Iris pigment epithelial cell (primary cell): ENCODE results near the gene GNG7.
"Not testable (repeated sequence)": the region's sequence is repeated elsewhere in the genome, so short reads cannot be mapped to it uniquely, and the experiment has no call there.

ENCODE experiments used
- DNase-seq: peaks from one replicate; pipeline ENCODE4 v3.0.0-alpha.2; 2011; ENCODE audit warnings: low read depth

The GNG7 gene

DNA sequence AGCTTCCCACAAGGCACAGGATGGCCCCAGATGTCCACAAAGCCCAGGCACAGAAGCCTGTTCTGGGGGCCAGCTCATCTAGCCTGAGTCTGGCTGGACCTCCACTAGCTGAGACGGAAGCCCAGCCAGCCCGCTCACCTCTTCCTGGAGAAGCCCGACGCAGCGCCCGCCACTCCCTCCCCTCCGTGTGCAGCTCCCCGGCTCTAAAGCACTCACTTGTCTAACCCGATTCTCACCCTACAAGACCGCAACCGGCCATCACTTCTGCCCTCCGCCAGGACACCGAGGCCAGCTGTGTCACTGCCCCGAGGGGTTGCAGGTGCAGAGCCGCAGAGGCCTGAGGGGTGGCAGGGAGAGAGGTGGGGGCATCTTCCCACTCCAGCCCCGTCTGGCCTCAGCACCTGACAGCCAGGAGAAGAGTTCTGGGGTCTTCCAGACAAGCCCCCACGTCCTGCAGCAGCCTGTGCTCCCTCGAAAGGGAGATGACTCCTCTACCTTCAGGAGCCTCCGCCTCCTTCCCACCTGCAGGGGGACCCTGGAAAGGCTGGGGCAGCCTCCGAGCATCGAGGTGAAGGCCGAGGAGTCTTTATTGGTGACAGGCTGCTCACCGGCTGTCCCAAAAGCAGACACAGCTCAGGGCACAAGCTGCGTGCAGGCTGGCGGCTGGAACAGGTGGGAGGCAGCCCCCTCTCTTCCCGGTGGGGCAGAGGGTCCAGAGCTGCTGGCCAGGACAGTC is 24.6 kb upstream of the GNG7 start:
- DNase-seq, result no peak

DNA sequence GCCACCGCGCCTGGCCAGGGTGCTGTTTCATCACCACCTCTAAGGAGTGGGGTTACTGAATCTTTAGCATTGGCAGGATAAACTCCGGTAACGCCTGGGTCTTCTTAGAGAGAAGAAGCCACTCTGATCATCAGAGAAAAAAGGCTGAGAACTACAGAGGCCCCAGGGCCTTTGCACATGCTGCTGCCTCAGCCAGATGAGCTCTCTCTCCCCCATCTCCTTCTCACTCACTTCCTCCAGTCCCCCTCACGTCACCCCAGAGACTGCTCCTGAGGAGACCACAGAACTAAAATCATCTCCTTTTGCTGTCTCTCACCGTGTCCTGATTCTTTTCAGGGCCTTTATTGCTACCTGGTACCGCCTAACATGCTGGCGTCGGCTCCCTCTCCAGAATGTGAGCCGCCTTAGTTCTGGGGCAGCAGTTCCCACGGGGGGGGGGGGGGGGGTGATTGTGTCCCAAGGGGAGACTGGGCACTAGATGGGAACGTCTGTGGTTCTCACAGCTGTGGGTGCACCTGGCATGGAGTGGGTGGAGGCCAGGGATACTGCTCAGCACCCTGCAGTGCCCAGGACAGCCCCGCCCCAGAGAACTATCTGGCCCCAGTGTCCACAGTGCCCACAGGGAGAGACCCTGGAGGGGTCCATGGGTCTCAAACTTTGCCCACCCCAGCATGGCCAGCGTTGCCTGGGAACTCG is 23.8 kb upstream of the GNG7 start:
- DNase-seq, result no peak

DNA sequence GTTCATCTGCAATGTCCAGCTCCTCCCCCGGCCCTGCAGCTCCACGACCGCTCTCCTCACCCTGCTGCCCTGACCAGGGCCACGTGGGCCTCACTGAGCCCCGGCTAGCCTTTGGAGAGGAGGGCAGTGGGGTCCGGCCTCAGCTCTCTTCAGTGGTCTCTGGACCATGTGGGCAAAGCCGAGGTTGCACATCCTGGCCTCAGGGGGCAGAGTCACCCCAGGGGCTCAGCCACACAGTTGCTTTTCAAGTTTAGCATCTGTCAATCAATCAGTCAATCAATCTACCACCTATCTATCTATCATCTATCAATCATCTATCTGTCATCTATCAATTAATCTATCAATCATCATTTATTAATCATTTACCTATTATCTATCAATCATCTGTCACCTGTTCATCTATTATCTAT is 21.7 kb upstream of the GNG7 start:
- DNase-seq, result no peak

DNA sequence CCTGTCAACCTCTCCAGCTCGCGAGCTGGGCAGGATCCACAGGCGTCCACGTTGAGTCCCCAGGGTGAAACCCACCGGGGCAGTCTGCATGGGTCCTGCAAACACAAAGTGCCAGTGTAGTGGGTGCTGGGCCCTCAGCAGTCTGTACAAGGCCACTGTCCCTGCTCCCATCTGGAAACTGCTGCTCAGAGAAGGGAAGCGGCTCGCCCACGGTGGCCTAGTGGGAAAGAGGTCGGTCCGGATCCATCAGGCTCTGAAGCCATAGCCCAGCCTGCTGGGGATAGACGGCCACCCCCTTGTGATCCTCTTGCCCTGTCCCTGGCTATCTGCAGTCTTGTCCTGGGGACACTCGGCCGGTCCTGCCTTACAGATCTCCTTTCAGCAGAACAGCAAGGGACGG is 21.3 kb upstream of the GNG7 start:
- no peak for DNase-seq

DNA sequence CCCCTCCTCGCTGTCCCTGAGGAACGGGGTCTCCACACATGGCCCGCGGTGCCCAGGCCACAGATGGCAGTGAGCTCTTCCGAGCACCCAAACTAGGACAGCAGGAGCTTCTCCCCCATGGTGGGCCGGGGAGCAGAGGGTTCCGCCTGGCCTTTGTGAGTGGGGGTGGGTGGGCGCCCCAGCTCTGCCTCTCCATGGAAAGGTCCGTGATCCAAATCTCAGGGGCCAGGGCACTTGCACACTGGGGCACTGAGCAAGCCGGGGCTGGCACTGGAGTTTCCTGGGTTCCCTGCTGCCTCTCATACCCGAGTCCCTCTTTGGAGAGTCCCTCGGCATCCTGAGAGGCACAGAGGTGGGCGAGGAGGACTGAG is 20.8 kb upstream of the GNG7 start:
- no peak for DNase-seq

DNA sequence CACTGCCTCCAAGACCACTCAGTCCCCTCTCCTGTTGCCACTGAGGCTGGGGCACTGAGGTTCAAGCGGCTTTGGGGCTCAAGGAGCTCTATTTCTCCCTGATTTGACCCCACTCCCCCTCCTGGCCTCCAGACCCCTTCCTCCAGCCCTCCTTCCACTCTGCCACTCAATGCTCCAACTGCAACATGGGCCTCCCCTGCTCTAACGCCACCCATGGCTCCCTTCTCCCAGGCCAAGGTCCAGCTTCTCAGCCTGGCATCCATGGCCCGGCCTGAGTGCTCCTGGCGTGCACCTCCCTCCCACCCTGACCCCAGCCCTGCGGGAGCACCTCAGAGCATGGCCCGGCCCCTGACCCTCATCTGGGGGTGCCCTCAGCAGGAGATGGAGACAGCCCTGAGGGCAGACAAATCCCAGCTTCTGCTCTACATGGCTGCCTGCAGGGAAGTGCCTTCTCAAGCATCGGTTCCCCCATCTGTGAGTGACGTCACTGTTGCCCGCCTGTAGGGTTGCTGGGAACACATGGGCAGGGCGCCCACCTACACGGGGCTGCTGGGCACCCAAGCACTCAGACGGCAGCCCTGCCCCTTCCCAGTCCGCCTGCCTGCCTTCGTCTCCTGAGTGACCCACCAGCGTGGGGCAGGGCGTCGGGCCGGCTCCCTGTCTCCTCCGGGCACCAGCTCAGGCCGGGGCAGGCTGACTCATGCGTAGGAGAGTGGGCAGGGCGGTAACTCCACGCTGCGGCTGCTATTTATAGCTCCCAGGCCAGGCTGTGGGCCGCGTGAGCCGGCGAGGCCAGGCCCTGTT is 20.2 kb upstream of the GNG7 start:
- DNase-seq, result peak; percentile 69

DNA sequence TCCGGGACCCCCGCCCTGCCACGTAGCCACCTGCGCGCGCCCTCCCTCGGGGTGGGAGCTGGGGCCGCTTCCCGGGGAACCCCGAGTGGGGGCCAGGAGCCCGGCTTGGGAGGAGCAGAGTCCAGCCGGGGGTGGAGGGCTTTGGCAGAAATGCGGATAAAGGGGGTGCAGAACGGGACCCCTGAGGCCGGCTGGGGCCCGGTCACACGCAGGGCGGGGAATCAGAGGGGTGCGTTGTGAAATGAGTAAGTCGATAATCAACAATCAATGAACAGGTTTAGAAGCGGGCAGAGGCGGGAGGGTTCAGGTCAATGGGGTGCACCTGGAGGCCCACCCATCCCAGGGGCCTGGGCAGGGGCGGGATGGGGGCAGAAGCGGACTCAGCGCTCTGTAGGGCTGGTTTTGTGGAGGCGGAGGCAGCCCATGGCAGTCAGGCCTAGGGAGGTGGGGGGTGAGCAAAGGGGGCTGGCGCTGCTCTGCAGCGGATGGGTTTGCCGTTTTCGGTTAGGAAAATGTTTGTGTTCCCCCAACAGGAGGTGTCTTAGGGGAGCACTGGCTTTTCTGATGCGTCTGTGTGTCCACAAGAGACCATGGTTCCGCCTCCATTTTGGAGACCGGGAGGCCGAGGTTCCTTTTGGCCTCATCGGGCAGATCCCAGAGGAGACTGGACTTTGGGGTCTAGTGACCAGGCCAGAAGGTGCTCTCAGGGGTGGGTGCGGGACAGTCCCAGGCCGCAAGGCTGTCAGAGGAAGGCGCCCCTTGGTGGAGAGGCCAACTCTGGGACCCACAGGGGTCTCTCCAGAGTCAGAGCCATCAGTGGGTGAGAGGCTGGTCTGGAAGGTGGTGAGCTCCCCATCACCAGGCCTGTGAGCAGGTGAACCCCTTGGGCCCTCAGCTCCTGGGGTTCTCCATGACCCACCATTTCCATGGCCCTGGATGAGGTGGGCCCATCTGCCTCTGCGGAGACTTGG is 19.4 kb upstream of the GNG7 start:
- DNase-seq, result no peak

DNA sequence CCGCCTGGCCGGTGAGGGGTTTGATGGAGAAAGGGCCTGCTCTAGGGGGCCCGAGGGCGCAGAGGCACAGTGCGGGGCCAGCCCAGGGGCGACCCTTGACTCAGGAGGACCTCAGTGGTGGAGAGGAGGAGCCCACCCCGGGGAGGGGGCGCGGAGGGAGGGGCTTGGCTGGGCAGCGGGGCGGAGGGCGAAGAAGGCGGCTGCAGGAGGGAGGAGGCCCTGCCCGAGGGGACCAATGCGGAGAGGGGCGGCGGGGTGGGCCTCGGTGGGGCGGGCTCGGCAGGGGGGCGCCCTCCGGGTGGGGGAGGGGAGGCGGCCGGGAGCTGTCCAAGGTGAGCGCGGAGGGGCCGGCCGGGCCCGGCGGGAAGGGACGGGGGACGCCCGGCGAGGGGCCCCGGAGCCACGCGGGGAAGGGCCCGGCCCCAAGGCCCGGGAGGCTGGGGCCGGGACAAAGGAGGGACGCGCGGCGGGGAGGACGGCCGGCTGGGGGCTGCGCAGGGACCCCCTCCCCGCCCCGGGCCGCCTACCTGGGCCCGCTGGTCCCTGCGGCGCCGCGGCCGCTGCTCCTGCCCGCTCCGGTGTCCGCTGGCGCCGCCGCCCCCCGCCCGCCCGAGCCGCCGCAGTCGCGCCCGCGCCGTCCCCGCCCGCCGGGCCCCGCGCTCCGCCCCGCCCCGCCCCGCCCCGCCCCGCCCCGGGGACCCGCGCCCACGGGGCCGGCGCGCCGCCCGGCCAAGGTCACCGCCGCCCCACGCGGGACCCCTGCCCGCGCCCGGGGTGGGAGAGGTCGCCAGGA is 18.5 kb upstream of the GNG7 start, which contains the start of gene DIRAS1:
Gene DIRAS1 (minus strand): TSS at position 596 of the 793 bp plus-strand sequence. CDS start 3,566 bp downstream, outside the sequence.
- DNase-seq, result no peak

DNA sequence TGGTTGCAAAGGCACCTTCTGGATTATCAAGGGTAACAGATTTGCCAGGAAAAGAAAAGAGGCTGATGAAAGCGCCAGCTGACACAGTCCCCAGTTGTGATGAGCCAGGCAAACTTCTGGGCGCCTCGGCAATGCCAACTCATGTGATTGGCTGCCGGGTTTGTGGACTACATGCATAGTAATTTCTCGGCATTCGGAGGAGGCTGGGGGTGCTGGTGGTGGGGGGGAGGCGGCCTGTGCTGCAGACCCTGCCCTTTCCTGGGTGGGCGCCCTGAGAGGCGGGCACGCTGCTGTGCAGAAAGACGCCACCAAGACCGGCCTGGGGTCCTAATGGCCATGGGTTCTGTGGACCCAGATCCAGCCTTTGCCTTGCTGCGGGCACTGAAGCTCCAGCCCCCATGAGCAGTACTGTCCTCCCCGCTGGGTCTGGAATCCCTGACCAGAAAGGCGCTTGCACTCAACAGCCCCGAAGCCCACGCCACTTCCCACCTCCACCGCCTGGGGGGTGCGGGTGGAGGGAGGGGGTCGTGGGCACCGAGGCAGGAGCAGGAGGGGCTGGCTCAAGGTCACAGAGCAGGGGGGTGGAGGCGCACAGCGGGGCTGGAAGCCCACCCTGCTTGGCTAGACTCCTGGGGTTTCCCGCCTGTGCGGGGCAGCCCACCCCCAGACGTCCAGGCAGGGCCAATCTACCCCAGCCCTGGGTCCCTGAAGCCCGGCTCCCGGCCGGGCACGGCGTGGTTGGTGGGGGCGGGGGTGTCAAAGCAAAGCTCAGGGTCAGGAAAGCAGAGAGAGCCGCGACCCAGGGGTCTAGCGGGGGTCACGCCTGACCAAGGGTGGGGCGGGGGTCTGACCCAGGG is 17.7 kb upstream of the GNG7 start:
- peak; percentile 8 for DNase-seq

DNA sequence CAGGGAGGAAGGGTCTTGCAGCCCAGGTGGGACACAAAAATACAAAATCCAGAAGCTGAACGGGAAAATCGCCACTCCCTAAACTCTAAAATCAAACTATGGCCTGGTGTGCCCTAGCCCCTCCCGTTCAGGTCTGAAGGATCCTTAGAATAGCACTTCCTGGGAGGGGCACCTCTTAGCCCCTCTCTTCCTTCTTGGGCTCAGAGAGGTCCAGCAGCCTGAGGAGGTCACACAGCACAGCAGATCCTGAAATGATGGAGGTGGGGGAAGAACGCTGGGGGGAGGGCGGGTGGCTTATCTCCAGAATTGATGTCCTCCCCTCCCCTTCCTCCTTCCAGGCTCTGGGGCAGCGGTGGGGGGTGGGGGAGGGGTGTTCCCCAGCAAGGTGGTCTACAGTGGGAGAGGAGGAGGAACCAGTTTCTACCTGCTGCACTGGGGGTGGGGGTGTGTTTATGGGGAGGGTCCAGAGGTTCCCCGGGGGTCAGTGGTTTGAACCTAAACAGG is 16.8 kb upstream of the GNG7 start:
- DNase-seq, result no peak

DNA sequence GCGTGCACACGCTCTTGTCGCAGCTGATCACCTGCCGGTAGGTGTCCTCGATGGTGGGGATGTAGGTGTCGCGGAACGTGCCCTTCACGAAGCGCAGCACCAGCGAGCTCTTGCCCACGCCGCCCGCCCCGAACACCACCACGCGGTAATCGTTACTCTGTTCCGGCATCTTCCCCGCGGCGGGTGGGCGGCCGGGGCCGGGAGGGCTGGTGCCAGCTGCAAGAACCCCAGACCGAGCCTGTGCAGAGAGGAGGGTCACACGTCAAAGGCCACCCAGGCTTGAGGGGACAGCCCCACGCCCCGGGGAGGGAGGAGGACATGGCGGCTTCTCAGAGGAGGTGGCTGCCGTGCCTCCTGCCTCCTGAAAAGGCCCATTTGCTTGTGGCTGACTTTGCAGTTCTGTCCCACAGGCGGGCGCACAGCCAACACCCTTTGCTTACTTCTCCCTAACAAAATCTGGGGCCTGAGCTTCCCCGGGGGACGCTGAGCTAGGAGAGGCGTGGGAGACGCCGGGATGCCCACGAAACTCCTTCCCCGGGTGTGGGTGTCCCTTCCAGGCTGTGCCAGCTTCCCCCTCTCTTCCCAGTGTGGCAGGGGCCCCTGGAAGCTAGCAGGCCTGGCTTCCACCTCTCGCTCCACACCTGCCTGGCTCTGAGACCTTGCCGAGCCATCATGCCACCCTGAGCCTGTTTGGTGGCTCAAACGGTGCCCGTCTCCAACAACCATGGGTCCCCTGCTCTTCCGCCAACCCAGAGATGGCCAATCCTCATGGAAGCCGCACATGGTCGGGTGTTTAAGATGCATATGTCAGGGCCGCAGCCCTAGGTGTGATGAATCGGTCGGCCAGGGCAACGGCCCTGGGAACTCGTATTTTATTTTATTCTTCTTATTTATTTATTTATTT is 15.4 kb upstream of the GNG7 start:
- DNase-seq, result no peak

DNA sequence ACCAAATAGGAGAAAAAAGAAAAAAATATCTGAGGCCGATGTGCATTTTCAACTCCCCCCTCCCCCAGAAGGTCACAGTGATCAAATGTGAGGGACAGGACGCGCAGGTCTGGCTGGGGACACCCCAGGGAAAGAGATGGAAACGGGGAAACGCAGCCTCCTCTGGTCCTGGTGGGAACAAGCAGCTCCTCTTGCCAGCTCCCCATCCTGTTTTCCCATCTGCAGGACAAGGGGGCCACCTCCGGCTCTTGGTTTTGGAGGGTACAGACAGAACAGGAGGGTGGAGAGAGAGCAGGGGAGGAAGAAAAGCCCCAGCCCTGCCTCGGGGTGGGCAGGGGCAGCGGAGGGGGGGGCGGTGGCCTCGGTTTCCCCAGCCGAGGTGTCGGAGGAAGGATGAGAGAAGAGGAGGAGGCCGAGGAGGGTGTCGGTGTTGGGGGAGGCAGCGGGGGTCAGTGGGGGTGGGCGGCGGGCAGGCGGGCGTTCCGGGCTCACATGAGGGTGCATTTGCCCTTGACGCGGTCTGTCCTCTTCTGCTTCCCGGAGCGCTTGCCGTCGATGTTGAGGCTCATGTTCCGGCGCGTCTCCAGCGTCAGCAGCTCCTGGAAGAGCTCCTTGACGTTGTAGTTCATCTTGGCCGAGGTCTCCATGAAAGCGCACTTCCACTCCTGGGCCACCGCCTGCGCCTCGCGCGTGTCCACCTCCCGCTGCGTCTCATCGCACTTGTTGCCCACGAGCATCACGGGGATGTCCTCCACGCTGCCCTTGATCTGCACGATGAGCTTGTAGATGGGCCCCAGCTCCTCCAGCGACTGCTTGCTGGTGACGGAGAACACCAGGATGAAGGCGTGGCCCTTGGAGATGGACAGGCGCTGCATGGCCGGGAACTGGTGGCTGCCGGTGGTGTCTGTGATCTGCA is 14.5 kb upstream of the GNG7 start:
- DNase-seq, result no peak

DNA sequence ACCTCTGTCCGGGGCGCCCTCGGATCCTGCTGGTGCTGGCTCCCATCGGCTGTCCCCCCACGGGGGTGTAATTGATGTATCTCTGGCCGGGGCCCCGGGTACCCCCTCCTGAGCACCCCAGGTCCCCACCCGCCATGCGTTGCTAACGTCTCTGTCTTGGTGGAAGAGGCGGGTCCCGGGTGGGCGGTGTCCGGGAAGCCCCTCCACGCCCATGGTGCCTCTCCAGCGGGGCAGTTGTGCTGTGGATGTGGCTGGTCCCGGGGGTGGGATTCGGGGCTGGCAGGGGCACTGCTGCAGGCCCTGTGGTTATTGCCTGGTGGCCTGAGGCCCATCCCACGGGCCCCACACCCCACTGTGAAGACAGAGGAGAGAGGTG is 13.8 kb upstream of the GNG7 start:
- DNase-seq, result no peak

DNA sequence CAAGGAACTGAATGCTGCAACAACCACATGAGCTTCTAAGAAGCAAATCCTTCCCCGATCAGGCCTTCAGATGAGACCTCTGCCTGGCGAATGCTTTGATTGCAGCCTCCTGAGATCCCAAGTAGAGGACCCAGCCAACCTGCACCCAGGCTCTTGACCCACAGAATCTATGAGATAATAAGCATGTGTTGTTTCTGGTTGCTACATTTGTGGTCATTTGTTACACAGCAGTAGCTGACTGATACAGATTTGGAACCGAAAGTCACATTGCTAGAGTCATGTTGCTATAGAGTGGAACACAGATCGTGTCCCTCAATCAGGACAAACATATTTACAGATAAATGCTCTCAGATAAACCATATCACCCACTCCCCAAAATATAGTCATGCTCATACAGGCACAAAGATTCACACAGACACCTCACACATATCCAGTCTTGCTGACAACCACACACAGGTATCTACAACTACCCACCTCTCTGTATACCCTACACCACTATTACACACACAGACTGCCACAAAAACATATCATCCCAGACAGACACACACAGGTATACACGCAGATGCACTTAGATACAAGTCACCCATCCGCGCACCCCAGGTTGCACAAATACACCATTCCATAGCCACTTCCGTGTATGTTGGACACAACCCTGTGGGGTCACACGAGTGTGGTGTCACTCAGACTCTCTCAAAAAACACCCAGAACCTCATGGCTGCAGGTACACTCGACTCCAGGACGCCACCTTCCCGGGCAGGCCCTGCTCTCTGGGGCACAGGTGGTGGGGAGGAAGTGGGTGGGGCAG is 13.2 kb upstream of the GNG7 start:
- DNase-seq, result no peak

DNA sequence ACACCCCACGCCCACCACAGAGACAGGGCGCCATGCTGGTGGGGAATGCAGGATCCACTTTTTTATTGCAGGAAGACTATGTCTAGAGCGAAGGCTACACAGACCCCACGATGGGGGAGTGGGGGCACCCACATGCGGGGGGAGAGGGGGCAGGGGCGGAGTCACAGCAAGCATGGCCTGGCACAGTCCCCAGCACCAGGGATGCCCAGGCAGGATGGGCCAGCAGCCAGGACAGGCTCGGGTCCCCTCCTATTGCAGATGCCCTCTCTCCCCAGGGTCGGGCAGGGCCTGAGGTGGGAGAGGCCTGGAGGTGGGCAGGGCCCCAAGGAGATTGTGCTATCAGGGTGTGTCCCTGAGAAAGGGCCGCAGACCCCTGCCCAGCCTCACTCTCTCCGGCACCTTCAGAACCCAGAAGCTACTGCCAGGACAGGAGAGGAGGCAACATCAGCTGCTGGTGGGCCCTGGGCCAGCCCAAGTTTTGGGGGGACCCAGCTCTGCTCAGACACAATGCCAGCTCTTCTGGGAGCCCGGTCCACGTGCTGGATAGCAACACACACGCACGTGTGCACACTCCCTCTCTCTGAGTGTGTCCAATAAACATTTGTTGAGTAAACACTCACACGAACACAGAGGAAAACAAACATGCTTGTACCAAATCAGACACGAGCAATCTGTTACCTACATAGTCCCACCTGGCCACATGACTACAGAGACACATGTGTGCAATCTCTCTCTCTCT is 12.2 kb upstream of the GNG7 start:
- no peak for DNase-seq

DNA sequence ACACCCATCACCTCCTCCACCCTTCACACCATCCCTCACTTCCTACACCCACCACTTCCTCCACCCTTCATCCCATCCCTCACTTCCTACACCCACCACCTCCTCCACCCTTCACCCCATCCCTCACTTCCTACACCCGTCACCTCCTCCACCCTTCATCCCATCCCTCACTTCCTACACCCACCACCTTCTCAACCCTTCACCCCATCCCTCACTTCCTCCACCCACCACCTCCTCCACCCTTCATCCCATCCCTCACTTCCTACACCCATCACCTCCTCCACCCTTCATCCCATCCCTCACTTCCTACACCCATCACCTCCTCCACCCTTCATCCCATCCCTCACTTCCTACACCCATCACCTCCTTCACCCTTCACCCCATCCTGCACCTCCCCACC is 11.6 kb upstream of the GNG7 start:
- not testable (repeated sequence) for DNase-seq
